ENCODE measurements around the gene AVPR1B. TPM values are rescaled to one million over a fixed set of nuclear protein-coding genes. Genes with fewer than 3 reads are reported as not detected.

AVPR1B gene
- total RNA-seq, 1 experiment from 2014 or later, result not detected

GRCh38 chr1:206144605-206145004 is 27.4 kb upstream of the AVPR1B start:
- no peak overlapping the region for H3K18ac ChIP-seq (ENCODE audit: insufficient read length, low read depth, low read length)
- no peaks in the 10 kb centered on the region for H3K9me3 ChIP-seq (ENCODE audit: control insufficient read depth, low read depth, low read length)
- no peak overlapping the region for H3K27ac ChIP-seq (ENCODE audit: insufficient read length, low read depth, low read length)
- H3K4ac ChIP-seq (ENCODE audit: low read depth, low read length), result no peak overlapping the region
- no peak overlapping the region for H2BK5ac ChIP-seq (ENCODE audit: insufficient read length, low read length)
- H4K20me1 ChIP-seq (ENCODE audit: control insufficient read depth, insufficient read depth, insufficient read length), result no peaks in the 10 kb centered on the region
- H2BK20ac ChIP-seq (ENCODE audit: low read depth, low read length, poor library complexity, severe bottlenecking), result no peak overlapping the region
- no peak overlapping the region for H3K9ac ChIP-seq (ENCODE audit: extremely low read depth, insufficient read length, low read length)
- no peak for DNase-seq
- H3K27me3 Mint-ChIP-seq (ENCODE audit: low read depth), result peaks cover 8% of the 10 kb centered on the region
- no peak overlapping the region for H3K14ac ChIP-seq (ENCODE audit: insufficient read depth, low read length)
- H2AFZ ChIP-seq (ENCODE audit: low read length), result no peak overlapping the region
- no peak overlapping the region for H4K5ac ChIP-seq (ENCODE audit: insufficient read length, low read depth, low read length)
- no peak overlapping the region for H2BK15ac ChIP-seq (ENCODE audit: low read depth, low read length)
- no peak overlapping the region for H3T11ph ChIP-seq (ENCODE audit: low read length)
- H3K23me2 ChIP-seq (ENCODE audit: insufficient read length, low read depth, low read length, poor library complexity, severe bottlenecking), result no peaks in the 10 kb centered on the region
- H2BK120ac ChIP-seq (ENCODE audit: low read depth, low read length, poor library complexity, severe bottlenecking), result no peak overlapping the region
- no peak overlapping the region for H4K91ac ChIP-seq (ENCODE audit: insufficient read length, low read depth, low read length)
- H3K27ac Mint-ChIP-seq, result no peak overlapping the region
- H3K27me3 ChIP-seq (ENCODE audit: insufficient read depth, low read length), result no peaks in the 10 kb centered on the region
- no peak overlapping the region for H3K4me3 Mint-ChIP-seq
- no peak overlapping the region for H2BK12ac ChIP-seq (ENCODE audit: insufficient read length, low read depth, low read length)
- H3K79me1 ChIP-seq (ENCODE audit: insufficient read depth, low read depth, low read length, poor library complexity, severe bottlenecking), result no peaks in the 10 kb centered on the region
- no peak overlapping the region for H2AK5ac ChIP-seq (ENCODE audit: insufficient read length, low read length)
- no peaks in the 10 kb centered on the region; the same call in 1 of the 2 replicates for H3K4me1 ChIP-seq (ENCODE audit: insufficient read depth, low read length)
- no CpG with 5 or more reads among the region's 2 CpGs for WGBS (ENCODE audit: extremely low coverage, insufficient read length, low lambda C conversion rate)
- no peak for TF ChIP-seq CTCF (conservative IDR thresholded peaks at IDR 0.05)
- H4K8ac ChIP-seq (replicated peaks; ENCODE audit: insufficient read length, low read depth, low read length), result no peak overlapping the region
- H3K23ac ChIP-seq (ENCODE audit: insufficient read length, low read depth, low read length), result no peak overlapping the region
- H3K79me2 ChIP-seq (ENCODE audit: insufficient read depth, low read length), result no peaks in the 10 kb centered on the region
- peaks cover 0 to 5% (median 0%) of the 10 kb centered on the region in 3 experiments; a peak in 3 of 7 replicates for H3K36me3 Mint-ChIP-seq (ENCODE audit: insufficient read depth in 1 of 3, low read depth in 3 of 3)
- no peak overlapping the region for H3K56ac ChIP-seq (ENCODE audit: insufficient read length, low read depth, low read length)
- no peak overlapping the region for H3K4me2 ChIP-seq (ENCODE audit: insufficient read depth, insufficient read length, low read length)
- peaks cover 0 to 2% of the 10 kb centered on the region in 2 experiments; a peak in 3 of 5 replicates for H3K9me3 Mint-ChIP-seq
- peaks cover 5 to 9% of the 10 kb centered on the region in 2 experiments for H3K4me1 Mint-ChIP-seq
